Muscle of leg (tissue), 11 donors: ENCODE measurements around the gene PHF1. TPM values are rescaled to one million over a fixed set of nuclear protein-coding genes. Genes with fewer than 3 reads are reported as not detected.
A peak's percentile ranks its signal among the peaks of the same experiment; 100 is the strongest.

Experiments used
- DNase-seq: peaks from one replicate; pipeline ENCODE4 v3.0.0; 2013
- H3K27ac ChIP-seq: one replicate; pipeline ENCODE4 v1.5.1; 2013; ENCODE audit warnings: mild to moderate bottlenecking, low read length, control low read depth
- H3K27me3 ChIP-seq: one replicate; pipeline ENCODE4 v1.6.1; 2013; ENCODE audit warnings: low read length; ENCODE audit not compliant: control insufficient read depth, insufficient read depth
- H3K36me3 ChIP-seq: one replicate; pipeline ENCODE4 v1.6.1; 2013; ENCODE audit warnings: low read length; ENCODE audit not compliant: control insufficient read depth, insufficient read depth
- H3K4me1 ChIP-seq: one replicate; pipeline ENCODE4 v1.6.1; 2013; ENCODE audit warnings: low read length; ENCODE audit not compliant: control insufficient read depth, insufficient read depth
- H3K4me3 ChIP-seq: one replicate; pipeline ENCODE4 v1.5.1; 2013; ENCODE audit warnings: low read length, control low read depth
- H3K9me3 ChIP-seq: replicated peaks from 2 replicates; pipeline ENCODE4 v1.6.1; 2013; ENCODE audit warnings: low read depth, low read length; ENCODE audit not compliant: control insufficient read depth
- WGBS: methylation state at CpG from one replicate; pipeline ENCODE4 v1.1.5; 2013; ENCODE audit warnings: missing lambda C conversion rate; ENCODE audit not compliant: insufficient coverage; 5-methylcytosine and 5-hydroxymethylcytosine counted together
- polyA plus RNA-seq, 8 donors: library from polyadenylated mRNA; unstranded; fragments of 120-200 nt; gene quantifications; one replicate each; pipeline versions ENCODE4 v1.2.1 to v1.2.3, GENCODE V29; 2013; ENCODE audit warnings: inconsistent platforms in 1 of 8, low replicate concordance in 1 of 8; ENCODE audit not compliant: insufficient read length in 8 of 8, insufficient read depth in 1 of 8
- total RNA-seq: library from RNA; stranded (reverse); fragments of 120-200 nt; gene quantifications from one replicate; pipeline ENCODE4 v1.2.4, GENCODE V29; 2013

PHF1 gene
- total and polyA plus RNA-seq, 9 donors: 26.3 to 56.0 (median 46.7) TPM

- Histone ChIP-seq H3K27me3 (no peaks in the 10 kb centered on the region), H3K9me3 (no peaks in the 10 kb centered on the region), H3K36me3 (peaks cover 83% of the 10 kb centered on the region), H3K27ac (no peak overlapping the region), H3K4me1 (no peaks in the 10 kb centered on the region), H3K4me3 (no peak overlapping the region)
- DNase-seq: no peak
- WGBS: 92% methylated on average over 8 of the region's 9 CpGs
These were observed 30.6 kb downstream of the PHF1 start for GRCh38 chr6:33441457-33441856.

GRCh38 chr6:33442283-33442682 lies 31.5 kb downstream of the PHF1 start:
- Histone ChIP-seq H3K9me3 (no peaks in the 10 kb centered on the region), H3K27ac (no peak overlapping the region), H3K4me1 (no peaks in the 10 kb centered on the region), H3K4me3 (no peak overlapping the region), H3K27me3 (no peaks in the 10 kb centered on the region), H3K36me3 (peaks cover 83% of the 10 kb centered on the region)
- DNase-seq: peak; percentile 1
- 78% methylated on average over 8 of the region's 8 CpGs for WGBS

GRCh38 chr6:33443025-33443424 lies 32.2 kb downstream of the PHF1 start:
- 90% methylated on average over 16 of the region's 17 CpGs for WGBS
- no peak overlapping the region for H3K4me3 ChIP-seq
- no peaks in the 10 kb centered on the region for H3K27me3 ChIP-seq
- no peaks in the 10 kb centered on the region for H3K9me3 ChIP-seq
- DNase-seq: peak; percentile 1
- peaks cover 84% of the 10 kb centered on the region for H3K36me3 ChIP-seq
- no peaks in the 10 kb centered on the region for H3K4me1 ChIP-seq
- no peak overlapping the region for H3K27ac ChIP-seq

DNA sequence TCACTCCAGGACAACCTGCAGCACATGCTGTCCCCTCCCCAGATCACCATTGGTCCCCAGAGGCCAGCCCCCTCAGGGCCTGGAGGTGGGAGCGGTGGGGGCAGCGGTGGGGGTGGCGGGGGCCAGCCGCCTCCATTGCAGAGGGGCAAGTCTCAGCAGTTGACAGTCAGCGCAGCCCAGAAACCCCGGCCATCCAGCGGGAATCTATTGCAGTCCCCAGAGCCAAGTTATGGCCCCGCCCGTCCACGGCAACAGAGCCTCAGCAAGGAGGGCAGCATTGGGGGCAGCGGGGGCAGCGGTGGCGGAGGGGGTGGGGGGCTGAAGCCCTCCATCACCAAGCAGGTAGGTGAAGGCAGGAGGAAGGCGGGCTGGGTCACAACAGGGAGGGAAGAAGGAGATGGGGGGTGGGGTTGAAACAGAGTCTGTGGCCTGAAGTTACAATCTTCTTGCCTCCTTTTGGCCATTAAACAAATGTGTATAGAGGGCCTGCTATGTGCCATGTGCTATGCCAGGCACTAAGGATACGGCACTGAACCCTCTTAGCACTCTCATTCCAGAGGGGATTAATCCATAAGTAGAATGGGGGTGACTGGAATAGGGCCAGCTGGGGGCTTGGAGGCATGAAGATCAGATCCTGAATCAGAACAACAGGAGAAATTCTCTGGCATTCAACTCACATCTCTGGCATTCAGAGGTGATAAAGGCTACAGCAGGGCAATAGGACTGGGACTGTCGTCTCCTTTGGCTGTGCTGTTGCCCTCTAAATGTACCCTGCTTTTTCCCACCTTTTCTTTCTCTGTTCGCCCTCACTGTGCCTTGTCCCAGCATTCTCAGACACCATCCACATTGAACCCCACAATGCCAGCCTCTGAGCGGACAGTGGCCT lies 33.0 kb downstream of the PHF1 start:
- Histone ChIP-seq H3K27me3 (no peaks in the 10 kb centered on the region), H3K9me3 (no peaks in the 10 kb centered on the region), H3K36me3 (peaks cover 84% of the 10 kb centered on the region), H3K27ac (no peak overlapping the region), H3K4me3 (no peak overlapping the region), H3K4me1 (no peaks in the 10 kb centered on the region)
- 90% methylated on average over 10 of the region's 18 CpGs for WGBS
- DNase-seq: peak; percentile 7

GRCh38 chr6:33445119-33445603 lies 34.3 kb downstream of the PHF1 start:
- no peaks in the 10 kb centered on the region for H3K4me1 ChIP-seq
- H3K27ac ChIP-seq: no peak overlapping the region
- H3K36me3 ChIP-seq: peaks cover 82% of the 10 kb centered on the region
- H3K4me3 ChIP-seq: no peak overlapping the region
- peak; percentile 7 for DNase-seq
- no peaks in the 10 kb centered on the region for H3K9me3 ChIP-seq
- H3K27me3 ChIP-seq: no peaks in the 10 kb centered on the region
- WGBS: no CpG with 5 or more reads among the region's 3 CpGs

- Histone ChIP-seq H3K4me3 (no peak overlapping the region), H3K4me1 (no peaks in the 10 kb centered on the region), H3K27ac (no peak overlapping the region), H3K36me3 (peaks cover 71% of the 10 kb centered on the region), H3K9me3 (no peaks in the 10 kb centered on the region), H3K27me3 (no peaks in the 10 kb centered on the region)
- no peak for DNase-seq
- 89% methylated on average over 10 of the region's 10 CpGs for WGBS
These were observed 35.5 kb downstream of the PHF1 start for GRCh38 chr6:33446356-33446755.

- no CpG with 5 or more reads among the region's 3 CpGs for WGBS
- Histone ChIP-seq H3K36me3 (peaks cover 38% of the 10 kb centered on the region), H3K27me3 (no peaks in the 10 kb centered on the region), H3K9me3 (no peaks in the 10 kb centered on the region), H3K27ac (no peak overlapping the region), H3K4me1 (peaks cover 15% of the 10 kb centered on the region), H3K4me3 (no peak overlapping the region)
- DNase-seq: peak; percentile 29
These were observed 39.6 kb downstream of the PHF1 start for GRCh38 chr6:33450434-33450833.

DNA sequence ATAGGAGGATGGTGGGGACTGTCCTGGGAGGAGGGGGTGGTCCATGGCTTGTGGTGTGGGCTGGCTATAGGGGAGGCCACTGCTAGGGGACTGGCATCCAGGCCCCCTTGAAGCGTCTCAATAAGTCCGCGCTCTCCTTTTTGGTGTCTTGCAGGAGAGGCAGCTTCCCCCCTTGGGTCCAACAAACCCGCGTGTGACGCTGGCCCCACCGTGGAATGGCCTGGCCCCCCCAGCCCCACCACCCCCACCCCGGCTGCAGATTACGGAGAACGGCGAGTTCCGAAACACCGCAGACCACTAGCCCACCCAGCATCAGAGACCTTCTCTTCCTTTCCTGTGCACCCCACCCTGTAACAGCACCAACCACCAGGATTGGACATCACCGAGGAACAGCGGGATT lies 40.8 kb downstream of the PHF1 start:
- WGBS: 77% methylated on average over 10 of the region's 15 CpGs
- no peak overlapping the region for H3K4me3 ChIP-seq
- H3K9me3 ChIP-seq: no peaks in the 10 kb centered on the region
- H3K4me1 ChIP-seq: peaks cover 16% of the 10 kb centered on the region
- DNase-seq: no peak
- H3K36me3 ChIP-seq: peaks cover 40% of the 10 kb centered on the region
- no peak overlapping the region for H3K27ac ChIP-seq
- H3K27me3 ChIP-seq: no peaks in the 10 kb centered on the region

DNA sequence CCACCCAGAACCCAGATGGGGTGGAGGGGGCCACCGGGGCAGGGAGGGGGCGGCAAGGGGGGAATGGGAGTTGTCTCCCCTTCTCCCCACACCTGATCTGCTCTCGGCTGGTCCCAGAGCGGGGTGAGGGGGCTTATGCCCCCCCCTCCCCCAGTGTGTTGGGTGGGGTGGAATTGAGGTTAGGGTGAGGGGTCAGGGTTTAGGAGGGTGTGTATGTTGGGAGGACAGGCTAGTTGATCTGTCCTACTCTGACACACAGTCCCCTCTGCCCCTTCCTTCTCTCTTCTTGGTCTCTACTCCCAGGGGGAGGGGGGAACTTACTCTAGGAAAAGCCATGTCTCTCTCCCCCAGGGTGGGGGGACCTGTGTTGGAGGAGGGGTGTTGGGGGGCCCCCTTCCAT lies 41.7 kb downstream of the PHF1 start:
- Histone ChIP-seq H3K4me1 (peaks cover 16% of the 10 kb centered on the region), H3K4me3 (no peak overlapping the region), H3K27ac (no peak overlapping the region), H3K36me3 (peaks cover 37% of the 10 kb centered on the region), H3K9me3 (no peaks in the 10 kb centered on the region), H3K27me3 (no peaks in the 10 kb centered on the region)
- WGBS: no CpG with 5 or more reads among the region's 4 CpGs
- peak; percentile 36 for DNase-seq

- H3K4me3 ChIP-seq: peak overlapping the region; percentile 97
- no peaks in the 10 kb centered on the region for H3K9me3 ChIP-seq
- WGBS: no CpG with 5 or more reads among the region's 12 CpGs
- no peaks in the 10 kb centered on the region for H3K27me3 ChIP-seq
- peak; percentile 11 for DNase-seq
- peaks cover 16% of the 10 kb centered on the region for H3K4me1 ChIP-seq
- H3K36me3 ChIP-seq: peaks cover 28% of the 10 kb centered on the region
- peak overlapping the region; percentile 76 for H3K27ac ChIP-seq
These were observed 42.7 kb downstream of the PHF1 start for GRCh38 chr6:33453393-33454008.
